ENCODE data around the gene SLC25A40. TPM values are rescaled to one million over a fixed set of nuclear protein-coding genes. Genes with fewer than 3 reads are reported as not detected.

The SLC25A40 gene
- polyA plus RNA-seq, 1 of the 3 experiments (the other 2 are of a cell fraction): 5.5 TPM

- peak overlapping the region; percentile 96 for H2AFZ ChIP-seq (ENCODE audit: low read depth)
- peak overlapping the region; percentile 74 for H3K4me2 ChIP-seq
- 2% methylated on average over 27 of the region's 27 CpGs for WGBS (ENCODE audit: low lambda C conversion rate)
- POLR2A ChIA-PET: no interaction called here
- peak overlapping the region; percentile 92 for H3K4me3 ChIP-seq (ENCODE audit: low read depth in 2 of 2, low read length in 1 of 2)
- DNase-seq: peak; percentile 77
- H3K9me3 ChIP-seq: peaks cover 3% of the 10 kb centered on the region; the same call in 1 of the 2 replicates
- H4K20me1 ChIP-seq (ENCODE audit: insufficient read depth): no peaks in the 10 kb centered on the region
- peaks cover 89% of the 10 kb centered on the region for H3K79me2 ChIP-seq (ENCODE audit: insufficient read depth)
- no peaks in the 10 kb centered on the region for H3K27me3 ChIP-seq (ENCODE audit: insufficient read depth)
- no peaks in the 10 kb centered on the region for H3K9me2 ChIP-seq
- CTCF ChIA-PET: interaction anchor here (1.7 kb wide), 1 partner anchor 11 kb away, joined by 16 read pairs; no protein-coding TSS in a partner anchor
- H3K27ac ChIP-seq (ENCODE audit: low read depth in 2 of 2, low read length in 1 of 2): peak overlapping the region; percentile 85 to 95
- peaks cover 0 to 13% of the 10 kb centered on the region in 2 experiments; a peak in 1 of 4 replicates for H3K4me1 ChIP-seq (ENCODE audit: control insufficient read depth in 1 of 2, insufficient read depth in 2 of 2, low read depth in 1 of 2, low read length in 1 of 2)
- H3K36me3 ChIP-seq (replicated peaks in 1 of 2; ENCODE audit: control insufficient read depth in 1 of 2, insufficient read depth in 2 of 2, low read length in 1 of 2): peaks cover 13 to 31% of the 10 kb centered on the region in 2 experiments
- H3K9ac ChIP-seq: peak overlapping the region; percentile 83
- peaks cover 18% of the 10 kb centered on the region for H3F3A ChIP-seq (replicated peaks; ENCODE audit: insufficient read depth)
- peak; percentile 84 for TF ChIP-seq MAX (IDR thresholded peaks at IDR 0.05; ENCODE audit: low read depth)
- TF ChIP-seq TCF12 (IDR thresholded peaks at IDR 0.05): no peak
- no peak for TF ChIP-seq FOXJ3 (CRISPR knock-in tag; IDR thresholded peaks at IDR 0.05)
- TF ChIP-seq RAD21 (IDR thresholded peaks at IDR 0.05; ENCODE audit: low read length): no peak
- no peak for TF ChIP-seq PBX3 (IDR thresholded peaks at IDR 0.05)
- TF ChIP-seq TEAD4 (IDR thresholded peaks at IDR 0.05; ENCODE audit: borderline replicate concordance, insufficient read depth): no peak
- TF ChIP-seq, protein P1, sequence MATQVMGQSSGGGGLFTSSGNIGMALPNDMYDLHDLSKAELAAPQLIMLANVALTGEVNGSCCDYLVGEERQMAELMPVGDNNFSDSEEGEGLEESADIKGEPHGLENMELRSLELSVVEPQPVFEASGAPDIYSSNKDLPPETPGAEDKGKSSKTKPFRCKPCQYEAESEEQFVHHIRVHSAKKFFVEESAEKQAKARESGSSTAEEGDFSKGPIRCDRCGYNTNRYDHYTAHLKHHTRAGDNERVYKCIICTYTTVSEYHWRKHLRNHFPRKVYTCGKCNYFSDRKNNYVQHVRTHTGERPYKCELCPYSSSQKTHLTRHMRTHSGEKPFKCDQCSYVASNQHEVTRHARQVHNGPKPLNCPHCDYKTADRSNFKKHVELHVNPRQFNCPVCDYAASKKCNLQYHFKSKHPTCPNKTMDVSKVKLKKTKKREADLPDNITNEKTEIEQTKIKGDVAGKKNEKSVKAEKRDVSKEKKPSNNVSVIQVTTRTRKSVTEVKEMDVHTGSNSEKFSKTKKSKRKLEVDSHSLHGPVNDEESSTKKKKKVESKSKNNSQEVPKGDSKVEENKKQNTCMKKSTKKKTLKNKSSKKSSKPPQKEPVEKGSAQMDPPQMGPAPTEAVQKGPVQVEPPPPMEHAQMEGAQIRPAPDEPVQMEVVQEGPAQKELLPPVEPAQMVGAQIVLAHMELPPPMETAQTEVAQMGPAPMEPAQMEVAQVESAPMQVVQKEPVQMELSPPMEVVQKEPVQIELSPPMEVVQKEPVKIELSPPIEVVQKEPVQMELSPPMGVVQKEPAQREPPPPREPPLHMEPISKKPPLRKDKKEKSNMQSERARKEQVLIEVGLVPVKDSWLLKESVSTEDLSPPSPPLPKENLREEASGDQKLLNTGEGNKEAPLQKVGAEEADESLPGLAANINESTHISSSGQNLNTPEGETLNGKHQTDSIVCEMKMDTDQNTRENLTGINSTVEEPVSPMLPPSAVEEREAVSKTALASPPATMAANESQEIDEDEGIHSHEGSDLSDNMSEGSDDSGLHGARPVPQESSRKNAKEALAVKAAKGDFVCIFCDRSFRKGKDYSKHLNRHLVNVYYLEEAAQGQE (IDR thresholded peaks at IDR 0.05; ENCODE audit: low read depth, low read length): no peak
- no peak for TF ChIP-seq ELF1 (IDR thresholded peaks at IDR 0.05)
- TF ChIP-seq, protein P2, sequence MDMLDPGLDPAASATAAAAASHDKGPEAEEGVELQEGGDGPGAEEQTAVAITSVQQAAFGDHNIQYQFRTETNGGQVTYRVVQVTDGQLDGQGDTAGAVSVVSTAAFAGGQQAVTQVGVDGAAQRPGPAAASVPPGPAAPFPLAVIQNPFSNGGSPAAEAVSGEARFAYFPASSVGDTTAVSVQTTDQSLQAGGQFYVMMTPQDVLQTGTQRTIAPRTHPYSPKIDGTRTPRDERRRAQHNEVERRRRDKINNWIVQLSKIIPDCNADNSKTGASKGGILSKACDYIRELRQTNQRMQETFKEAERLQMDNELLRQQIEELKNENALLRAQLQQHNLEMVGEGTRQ (IDR thresholded peaks at IDR 0.05; ENCODE audit: borderline replicate concordance, low read depth, low read length): no peak
- TF ChIP-seq TAF1 (IDR thresholded peaks at IDR 0.05; ENCODE audit: borderline replicate concordance, low read depth, low read length): peak; percentile 64; the same call in 1 of the 2 replicates
- no peak for TF ChIP-seq RXRA (IDR thresholded peaks at IDR 0.05; ENCODE audit: borderline replicate concordance, low read depth)
- no peak for TF ChIP-seq ZBTB33 (IDR thresholded peaks at IDR 0.05; ENCODE audit: borderline replicate concordance, low read depth)
- 0 out of 4 replicates have a peak, but pooled peaks of 1 of the 2 experiments have one; percentile 1 for TF ChIP-seq EP300 (IDR thresholded peaks at IDR 0.05; ENCODE audit: borderline replicate concordance in 1 of 2, low read depth in 1 of 2, low read length in 1 of 2)
- no peak for TF ChIP-seq NFIC (IDR thresholded peaks at IDR 0.05; ENCODE audit: borderline replicate concordance)
- TF ChIP-seq FOXM1 (IDR thresholded peaks at IDR 0.05; ENCODE audit: low read depth): no peak
- TF ChIP-seq MEF2A (IDR thresholded peaks at IDR 0.05; ENCODE audit: borderline replicate concordance, low read depth): no peak
- TF ChIP-seq NRF1 (IDR thresholded peaks at IDR 0.05; ENCODE audit: low read depth, low read length): no peak
- TF ChIP-seq, protein P3, sequence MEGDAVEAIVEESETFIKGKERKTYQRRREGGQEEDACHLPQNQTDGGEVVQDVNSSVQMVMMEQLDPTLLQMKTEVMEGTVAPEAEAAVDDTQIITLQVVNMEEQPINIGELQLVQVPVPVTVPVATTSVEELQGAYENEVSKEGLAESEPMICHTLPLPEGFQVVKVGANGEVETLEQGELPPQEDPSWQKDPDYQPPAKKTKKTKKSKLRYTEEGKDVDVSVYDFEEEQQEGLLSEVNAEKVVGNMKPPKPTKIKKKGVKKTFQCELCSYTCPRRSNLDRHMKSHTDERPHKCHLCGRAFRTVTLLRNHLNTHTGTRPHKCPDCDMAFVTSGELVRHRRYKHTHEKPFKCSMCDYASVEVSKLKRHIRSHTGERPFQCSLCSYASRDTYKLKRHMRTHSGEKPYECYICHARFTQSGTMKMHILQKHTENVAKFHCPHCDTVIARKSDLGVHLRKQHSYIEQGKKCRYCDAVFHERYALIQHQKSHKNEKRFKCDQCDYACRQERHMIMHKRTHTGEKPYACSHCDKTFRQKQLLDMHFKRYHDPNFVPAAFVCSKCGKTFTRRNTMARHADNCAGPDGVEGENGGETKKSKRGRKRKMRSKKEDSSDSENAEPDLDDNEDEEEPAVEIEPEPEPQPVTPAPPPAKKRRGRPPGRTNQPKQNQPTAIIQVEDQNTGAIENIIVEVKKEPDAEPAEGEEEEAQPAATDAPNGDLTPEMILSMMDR (IDR thresholded peaks at IDR 0.05): peak; percentile 21; the same call in 1 of the 2 replicates
- peak; percentile 31 for TF ChIP-seq MXI1 (IDR thresholded peaks at IDR 0.05; ENCODE audit: low read depth, low read length)
- TF ChIP-seq POLR2AphosphoS5 (IDR thresholded peaks at IDR 0.05; ENCODE audit: low read depth, low read length): no peak
- no peak for TF ChIP-seq EZH2phosphoT487 (IDR thresholded peaks at IDR 0.05; ENCODE audit: borderline replicate concordance, low read depth)
- TF ChIP-seq, protein P4, sequence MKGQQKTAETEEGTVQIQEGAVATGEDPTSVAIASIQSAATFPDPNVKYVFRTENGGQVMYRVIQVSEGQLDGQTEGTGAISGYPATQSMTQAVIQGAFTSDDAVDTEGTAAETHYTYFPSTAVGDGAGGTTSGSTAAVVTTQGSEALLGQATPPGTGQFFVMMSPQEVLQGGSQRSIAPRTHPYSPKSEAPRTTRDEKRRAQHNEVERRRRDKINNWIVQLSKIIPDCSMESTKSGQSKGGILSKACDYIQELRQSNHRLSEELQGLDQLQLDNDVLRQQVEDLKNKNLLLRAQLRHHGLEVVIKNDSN (IDR thresholded peaks at IDR 0.05; ENCODE audit: borderline replicate concordance, low read depth): no peak
Observed at GRCh38 chr7:87876869-87877234, 692 bp upstream of the SLC25A40 start.

All from SK-N-SH (cell line).